HG03460 (cell line): Measurements from ENCODE around the gene WNT9A.

Experiments
- ATAC-seq: cut with Tn5 transposase; IDR thresholded peaks from one replicate; pipeline ENCODE4 v1.9.1; 2021; ENCODE audit not compliant: unreplicated experiment

The WNT9A gene

DNA sequence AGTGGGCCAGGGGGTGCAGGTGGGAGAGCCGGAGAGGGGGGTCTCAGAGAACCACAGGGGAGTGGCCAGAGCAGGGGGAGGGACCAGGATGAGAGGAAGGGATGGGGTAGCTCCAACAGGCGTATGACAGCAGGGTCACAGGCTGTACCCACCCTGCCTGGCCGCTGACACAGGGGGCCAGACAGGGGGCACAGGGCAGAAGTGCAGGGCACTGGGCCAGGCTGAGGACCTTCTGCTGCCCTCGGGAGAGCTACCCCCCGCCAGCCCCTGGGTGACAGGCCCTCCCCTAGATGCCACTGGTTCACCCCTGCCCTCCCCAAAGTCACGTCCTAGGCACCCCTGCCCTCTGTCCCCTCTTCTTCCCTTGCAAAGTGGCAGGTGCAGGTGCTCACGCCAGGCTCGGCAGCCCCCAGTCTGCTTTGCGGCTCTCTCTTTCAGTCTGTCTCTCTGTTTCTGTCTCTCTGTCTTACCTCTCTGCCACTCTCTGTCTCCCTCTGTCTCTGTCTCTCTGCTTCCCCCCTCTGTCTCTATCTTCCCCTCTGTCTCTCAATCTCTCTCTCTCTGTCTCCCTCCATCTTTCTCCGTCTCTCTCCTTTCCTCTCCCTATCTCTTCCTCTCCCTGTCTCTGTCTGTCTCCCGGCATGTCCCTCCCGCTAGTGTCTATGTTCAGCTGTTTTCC, 48.5 kb downstream of the WNT9A start:
- ATAC-seq: no peak

DNA sequence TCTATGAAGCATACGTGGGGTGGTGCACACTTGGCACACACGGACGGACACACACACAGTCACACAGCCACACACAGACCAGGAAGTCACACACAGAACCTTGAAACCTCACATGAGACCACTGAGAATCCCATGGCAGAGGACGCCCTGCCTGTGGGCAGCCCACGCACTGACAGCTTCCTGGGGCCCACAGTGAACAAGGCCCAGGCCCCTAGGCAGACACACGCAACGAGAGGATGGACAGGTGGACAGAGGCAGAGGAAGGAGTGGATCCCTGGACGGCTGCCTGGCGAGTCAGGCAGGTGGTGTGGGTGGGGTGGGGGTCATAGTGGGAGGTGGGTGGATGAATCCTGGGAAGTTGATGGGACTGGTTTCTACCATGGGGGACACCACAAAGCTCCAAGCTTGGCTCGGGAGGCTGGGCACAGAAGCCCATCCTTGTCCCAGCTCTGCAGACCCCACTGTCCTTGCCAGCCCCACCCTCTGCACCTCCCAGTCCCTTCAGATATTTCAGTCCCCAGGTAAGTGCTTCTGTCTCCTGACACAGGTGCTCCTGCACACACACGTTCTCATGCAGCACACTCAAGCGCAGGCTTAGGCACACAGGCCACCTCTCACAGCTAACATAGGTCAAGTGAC, 49.1 kb downstream of the WNT9A start:
- ATAC-seq: no peak

DNA sequence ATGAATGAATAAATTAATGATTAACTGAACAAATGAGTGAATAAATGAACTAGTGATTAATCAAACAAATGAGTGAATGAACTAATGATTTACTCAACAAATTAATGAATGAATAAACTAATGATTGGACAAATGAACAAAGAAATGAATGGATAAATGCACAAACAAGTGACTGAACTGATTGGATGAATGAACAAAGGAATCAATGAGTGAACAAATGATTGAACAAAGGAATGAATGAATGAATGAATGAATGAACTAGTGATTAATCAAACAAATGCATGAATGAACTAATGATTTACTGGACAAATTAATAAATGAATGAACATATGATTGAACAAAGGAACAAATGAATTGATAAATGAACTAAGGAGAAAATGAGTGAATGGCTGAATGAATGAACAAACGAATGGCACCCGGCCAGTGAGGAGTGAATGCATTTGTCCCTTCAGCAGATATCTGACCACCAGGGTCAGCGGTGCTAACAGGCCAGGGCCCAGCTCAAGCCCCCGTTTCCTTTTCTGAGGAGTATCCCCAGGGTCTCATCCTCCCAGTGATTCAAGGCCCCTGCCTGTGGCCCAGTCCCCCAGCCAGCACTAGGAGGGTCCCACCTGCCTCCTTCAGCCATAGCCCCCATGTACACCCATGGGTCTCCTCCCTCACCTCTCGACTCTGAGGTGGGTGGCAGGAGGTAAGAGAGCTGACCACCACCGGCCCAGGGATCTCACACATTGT, 49.9 kb downstream of the WNT9A start:
- ATAC-seq: no peak

DNA sequence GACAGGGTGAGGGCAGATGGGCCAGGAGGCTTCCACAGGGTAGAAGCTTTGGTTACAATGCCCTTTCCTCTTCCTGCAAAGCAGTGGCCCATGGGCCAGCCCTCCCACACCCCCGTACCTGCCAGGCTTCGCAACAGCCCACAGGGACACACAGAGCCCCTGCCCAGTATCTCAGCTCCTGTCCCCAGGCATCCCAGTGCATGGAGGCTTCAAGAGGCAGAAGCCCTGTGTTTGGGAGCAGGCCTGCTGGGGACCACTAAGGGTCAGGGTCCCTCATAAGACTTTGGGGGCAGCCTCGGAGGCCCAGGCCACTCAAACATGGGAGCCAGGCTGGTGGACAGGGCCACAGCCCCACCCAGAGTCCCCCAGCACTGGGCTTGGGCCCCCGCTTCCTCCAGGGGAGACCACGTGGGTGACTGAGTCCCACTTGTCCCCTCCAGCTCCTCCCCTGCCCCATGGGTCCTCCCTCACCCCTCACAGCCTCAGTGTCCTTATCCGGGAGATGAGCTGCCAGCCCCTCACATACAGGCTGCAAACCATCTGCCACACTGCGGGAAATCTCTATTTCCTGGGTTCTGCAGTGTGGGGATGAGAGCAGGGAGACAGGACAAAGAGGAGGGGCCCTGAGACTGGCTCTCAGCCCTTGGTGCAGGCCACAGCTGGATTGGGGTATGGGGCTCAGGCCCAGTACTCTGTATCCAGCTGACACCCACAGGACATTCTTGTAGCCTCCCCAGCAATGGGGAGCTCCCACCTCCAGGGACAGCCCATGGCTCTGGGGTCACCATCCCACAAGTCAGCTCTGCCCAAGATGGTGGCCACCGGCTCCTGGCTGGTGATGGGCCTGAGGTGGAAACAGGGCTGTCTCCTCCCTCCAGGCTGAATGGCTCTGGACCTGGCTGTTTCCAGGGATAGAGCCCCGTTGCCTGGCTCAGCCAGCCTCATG, 50.7 kb downstream of the WNT9A start:
- no peak for ATAC-seq

DNA sequence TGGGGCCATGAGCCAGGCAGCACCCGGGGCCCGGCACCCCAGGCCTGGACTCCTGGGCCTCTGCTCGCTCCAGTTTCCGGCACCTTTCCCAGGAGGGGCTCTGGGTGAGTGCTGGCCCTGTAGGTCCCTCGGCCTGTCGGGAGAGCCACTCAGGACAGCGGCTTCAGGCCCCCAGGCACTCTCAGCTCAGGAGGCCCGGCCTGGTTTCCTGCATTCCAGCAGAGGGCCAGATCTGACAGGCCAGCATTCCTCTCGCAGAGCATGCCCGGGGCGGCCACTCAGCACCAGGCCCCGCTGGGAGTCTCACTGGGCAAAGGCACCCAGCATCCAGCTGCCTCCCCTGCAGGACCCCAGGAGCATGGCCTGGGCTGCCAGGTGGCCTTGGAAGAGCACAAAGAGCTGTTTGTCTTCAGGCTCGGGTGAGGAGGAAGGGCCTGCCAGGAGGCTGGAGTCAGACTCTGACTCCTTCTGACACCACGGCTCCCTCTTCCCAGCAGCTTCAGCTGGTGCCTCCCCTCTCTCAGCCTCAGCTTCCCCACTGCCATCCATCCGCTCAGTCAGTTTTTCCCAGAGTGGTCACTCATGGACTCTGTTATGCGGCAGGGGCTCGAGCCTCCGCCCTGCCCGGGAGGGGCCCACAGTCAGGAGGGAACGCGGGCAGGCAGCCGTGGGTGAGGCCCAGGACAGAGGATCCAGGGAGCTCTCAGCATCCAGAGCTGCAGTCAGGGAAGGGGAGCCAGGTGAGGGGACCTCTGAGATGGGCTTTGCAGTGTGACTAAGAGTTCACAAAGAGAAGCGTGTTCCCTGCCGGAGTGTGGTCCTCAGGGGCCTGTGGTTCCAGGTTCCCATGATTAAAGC, 51.7 kb downstream of the WNT9A start:
- no peak for ATAC-seq

DNA sequence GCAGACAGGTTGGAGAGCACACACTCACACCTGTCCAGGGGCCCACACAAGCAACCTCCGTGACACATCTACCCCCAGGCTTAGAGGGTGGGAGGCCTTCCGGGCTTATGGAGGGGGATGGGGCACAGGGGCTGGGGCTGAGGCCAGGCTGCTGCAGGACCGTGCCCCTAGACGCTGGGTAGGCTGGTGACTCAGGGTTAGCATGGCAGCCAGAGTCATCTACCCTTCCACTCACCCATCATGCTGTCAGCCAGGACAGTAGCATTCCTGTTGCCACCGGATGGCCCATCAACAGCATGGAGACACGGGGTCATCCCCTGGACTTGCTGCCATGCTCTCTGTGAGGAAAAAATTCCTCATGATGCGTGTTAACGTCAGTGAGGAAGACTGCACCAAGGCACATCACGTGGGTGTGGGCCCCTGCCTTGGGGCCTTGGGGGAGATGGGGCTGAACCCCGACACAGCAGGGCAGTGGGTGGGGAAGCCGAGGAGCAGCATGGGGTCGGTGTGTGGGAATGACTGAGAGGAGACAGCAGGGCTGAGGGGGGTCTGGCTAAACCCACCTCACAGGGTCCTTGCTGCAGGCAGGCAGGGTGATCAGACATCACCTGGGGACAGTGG, 52.8 kb downstream of the WNT9A start:
- ATAC-seq: no peak

DNA sequence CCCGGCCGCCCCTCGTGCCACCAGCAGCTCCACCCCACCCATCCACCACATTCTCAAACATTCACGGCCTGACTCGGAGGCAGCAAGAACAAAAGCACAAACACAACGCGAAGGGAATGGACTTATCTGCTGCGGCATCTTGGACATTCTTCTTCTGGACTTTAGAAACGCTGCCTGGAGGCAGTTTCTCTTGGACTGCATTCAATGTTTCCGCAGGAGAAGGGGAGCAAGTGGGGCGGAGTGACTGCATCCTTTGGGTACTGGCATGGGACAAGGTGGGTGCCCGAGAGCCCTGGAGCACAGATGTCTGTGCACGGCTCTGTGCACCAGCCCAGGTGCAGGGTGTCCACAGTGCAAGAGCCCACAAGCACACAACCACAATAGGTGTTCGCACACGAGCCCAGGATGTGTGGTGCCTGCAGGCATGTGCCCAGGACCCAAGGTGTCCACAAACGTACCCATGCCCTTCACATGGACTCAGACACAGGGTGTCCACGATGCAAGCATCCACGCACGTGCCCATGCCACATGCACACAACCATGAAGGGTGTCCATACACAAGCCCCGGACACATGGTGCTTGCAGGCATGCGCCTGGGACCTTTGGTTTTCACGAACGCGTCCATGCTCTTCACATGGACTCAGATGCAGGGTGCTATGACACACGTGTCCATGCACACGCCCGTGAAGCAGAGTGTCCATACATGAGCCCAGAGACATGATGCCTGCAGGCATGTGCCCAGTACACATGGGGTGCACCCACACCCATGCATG, 53.6 kb downstream of the WNT9A start:
- ATAC-seq: no peak

DNA sequence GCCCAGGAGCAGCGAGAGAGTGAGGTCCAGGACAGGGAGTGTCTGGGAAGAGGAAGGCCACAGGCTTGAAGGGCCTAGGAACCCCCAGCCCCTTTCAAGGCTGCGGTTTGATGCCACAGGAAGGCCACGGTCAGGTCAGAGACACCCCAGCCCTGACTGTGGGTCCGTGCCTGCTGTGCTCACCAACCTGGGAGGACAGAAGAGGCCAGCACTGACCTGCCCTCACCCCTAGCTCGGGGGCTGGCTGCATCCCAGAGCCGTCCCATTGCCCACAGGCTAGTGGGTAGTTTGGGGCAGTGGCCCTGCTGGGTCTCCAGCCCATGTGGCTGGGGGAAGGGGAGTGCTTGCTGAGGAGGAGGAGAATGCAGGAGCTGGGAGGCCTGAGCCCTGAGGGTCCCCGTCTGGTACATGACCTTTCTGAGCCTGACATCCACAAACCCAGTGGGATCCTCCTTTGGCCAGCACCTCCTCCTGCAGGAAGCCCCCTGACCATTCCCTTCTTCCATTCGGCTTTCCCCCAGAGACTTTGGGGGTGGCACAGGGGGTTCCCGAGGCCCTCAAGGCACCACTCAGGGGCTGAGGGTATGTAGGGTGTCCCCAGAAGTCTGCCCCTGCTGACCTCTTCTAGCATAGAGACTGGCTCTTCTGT, 54.3 kb downstream of the WNT9A start:
- ATAC-seq: no peak

DNA sequence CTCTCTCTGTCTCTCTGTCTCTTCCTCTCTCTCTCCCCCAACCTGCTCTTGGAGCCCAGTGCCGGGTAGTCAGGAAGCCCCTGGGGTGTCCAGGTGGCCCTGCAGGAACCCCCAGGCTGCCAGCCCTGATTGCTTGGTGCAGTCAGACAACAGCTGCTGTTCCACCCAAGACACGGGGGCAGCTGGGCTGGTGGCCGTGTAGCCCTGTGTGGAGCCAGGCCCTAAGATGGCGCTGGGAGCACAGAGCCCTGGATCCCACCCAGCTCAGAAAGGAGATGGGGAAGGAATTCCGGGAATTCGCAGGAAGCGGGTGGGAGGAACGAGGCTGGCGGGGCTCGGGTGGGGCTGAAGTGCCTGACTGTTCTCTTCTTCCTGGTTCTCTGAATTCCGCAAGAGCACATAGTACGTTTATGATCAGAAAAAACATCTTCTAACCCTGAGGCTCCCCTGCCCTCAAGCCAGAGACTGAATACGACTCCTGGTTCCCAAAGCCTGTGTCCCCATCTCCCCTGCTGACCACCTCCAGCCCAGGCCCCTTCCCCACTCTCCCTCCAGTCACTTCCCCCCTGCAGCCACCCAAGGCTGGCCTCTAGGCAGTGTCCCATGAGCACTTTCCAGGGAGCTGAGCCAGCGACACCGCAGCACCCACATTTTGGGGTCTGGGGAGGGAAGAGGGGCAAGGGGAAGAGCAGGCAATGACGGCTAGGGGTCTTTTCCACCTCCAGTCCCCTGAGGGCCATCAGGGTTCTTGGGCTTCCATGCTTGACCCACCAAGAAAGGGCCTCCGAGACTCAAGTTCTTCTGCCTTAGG, 55.0 kb downstream of the WNT9A start:
- ATAC-seq: no peak

DNA sequence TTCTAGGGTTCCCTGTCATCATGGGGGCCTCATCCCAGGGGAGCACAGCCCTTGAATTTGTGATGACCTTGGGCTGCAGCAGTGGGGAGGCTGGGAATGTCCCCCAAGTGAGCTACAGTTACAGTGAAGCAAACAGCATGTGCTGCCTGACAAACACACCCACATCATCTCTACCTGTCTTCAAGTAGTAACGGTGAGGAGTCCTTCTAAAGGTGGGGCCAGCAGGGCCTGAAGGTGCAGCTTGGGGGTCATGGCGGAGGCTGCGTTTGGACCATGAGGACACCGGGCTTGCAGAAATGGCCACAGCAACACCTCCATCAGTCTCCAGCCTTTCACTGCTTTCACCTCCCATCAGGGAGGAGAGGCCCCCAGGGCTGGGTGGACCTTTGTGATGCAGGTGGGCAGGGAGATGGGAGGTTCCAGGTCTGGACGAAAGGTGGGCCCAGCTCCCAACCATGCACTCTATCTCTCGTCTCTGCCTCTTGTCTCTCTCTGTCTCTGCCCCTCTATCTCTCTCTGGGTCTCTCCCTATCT, 55.7 kb downstream of the WNT9A start:
- ATAC-seq: no peak

DNA sequence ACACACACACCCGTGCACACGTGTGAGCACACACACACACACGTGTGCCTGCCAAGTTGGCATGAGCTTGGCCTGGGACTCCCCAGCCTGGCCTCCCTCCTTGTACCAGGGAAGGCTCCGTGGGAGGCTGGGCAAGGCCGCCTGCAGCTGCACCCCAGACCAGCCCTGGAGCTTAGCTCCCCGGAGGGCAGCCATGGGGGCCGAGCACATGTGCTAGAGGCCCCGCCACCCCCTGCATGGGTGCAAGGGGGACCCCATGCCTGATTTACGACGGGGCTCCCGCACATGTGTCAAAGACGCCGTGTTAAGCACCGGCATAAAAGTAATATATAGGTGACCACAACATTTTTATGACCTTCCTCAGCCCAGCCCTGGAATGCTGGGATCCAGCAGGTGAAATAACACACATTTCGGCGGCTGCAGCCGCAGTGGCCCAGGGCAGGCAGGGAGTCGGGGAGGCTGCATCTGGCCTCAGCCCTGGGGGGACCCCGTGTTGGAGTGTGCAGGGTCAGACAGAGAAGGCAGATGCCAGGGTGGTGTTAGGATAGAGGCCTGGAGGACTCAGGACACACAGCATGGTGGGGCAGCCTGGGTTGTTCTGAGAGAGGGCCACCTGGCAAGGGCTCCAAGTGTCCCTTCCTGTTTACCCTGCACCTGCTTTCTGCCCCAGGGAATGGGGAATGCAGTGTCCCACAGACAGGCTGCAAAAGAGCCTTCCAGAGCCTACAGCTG, 56.3 kb downstream of the WNT9A start:
- ATAC-seq: no peak

DNA sequence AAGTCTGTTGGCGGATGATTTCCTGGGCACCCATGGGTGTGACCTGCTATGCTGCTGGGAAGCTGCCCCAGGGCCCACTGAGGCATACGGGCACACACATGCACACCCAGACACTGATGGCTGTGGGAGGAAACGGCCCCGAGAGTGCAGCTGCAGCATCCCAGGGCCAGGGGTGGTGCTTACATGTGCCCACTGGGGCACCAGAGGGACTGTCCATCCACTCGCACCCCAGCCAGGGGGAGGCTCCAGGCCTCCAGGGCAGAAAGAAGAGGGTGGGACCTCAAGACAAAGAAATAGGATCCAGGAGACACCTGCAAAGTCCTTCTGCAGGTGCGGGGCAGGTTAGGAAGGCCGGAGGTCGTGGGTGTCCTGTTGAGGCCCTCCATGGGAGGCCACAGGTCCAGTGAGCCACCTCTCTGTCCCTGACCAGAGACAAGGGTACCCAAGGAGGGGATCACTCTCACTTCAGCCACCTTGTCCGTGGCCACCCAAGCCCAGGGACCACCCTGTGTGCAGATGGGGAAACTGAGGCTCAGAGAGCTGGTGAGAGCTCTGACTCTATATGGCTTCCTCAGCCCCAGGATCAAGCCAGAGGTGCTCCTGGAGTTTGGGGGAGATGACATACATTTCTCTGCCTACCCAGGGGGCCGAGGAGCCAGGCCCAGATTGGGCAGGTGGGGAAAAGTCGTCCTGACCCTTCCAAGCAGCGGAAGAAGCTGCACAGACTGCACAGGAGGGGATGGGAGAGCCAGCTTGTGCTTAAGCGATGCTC, 57.1 kb downstream of the WNT9A start:
- no peak for ATAC-seq

DNA sequence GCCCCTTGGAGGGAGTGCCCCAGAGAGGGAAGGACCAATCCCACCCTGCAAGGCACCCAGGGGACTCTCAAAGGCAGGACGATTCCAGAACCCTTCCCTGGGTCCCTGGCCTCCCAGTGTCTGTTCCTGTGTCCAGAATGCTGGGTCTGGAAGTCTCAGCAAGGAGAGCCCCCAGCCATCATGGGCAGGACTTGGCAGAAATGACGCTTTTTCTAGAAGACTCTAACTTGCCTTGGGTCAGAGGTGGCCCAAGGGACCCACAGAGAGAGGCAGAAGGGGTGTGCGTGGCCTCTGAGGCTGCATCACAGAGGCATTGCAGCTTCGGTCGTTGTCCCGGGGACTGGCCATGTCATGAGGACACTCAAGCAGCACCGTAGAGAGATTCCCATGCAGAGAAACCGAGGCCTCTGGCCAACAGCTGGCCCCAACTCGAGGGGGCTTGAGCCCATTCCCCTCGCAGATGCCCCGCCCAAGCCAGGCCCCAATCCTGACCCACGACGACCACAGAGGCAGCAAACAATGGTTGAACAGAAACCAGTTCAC, 57.8 kb downstream of the WNT9A start:
- no peak for ATAC-seq

DNA sequence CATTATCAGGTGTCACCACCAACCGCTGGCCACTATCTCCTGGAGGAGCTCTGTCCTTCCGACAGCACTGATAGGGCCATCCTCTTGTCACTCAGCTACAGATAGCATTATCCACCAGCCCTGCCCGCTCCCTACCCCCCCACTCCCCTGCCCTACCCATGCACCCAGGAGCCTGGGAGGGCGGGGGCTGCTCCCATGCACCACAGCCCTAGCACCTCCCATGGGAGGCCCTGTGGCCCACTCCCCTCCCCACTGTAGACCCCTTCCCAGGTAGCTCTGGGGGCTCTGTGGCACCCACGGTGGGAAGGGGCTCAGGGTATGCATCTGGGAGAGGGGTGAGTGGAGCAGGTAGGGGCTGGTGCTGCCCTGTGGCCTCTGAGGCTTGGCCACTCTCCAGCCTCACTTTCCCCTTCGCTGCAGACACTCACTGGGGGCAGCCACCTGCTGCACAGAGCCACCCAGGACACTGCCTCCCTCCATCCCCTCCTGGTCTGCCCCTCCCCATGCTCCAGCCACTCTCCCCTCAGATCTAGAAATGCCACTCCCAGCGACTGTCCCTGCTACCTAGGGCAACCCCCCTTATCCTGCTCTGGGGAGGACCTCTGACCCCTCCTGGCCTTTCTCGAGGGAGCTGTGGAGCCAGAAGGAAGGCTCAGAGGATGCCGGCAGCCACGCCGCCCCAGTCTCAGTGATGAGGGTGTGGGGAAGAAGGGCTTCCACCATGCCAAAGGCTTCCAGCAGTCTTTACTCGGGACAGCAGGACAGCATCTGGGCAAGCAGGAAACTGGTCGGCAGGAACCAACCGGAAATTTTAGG, 58.5 kb downstream of the WNT9A start:
- no peak for ATAC-seq
